Fibroblast of pulmonary artery (primary cell): ENCODE results near the gene ZBTB20.

ENCODE experiments used
- DNase-seq: peaks from one replicate; pipeline ENCODE4 v3.0.0-alpha.2; 2010; ENCODE audit warnings: low read depth
- H3K4me3 ChIP-seq: replicated peaks from 2 replicates; pipeline ENCODE4 v1.5.1; 2011; ENCODE audit warnings: low read depth, mild to moderate bottlenecking, control low read depth, low read length, moderate library complexity
- TF ChIP-seq, protein P1 (sequence below): IDR thresholded peaks from 2 replicates; pipeline ENCODE4 v1.5.1; 2011; ENCODE audit warnings: mild to moderate bottlenecking, control low read depth, low read length, inconsistent platforms; ENCODE audit errors: missing control alignments

ZBTB20 gene

DNA sequence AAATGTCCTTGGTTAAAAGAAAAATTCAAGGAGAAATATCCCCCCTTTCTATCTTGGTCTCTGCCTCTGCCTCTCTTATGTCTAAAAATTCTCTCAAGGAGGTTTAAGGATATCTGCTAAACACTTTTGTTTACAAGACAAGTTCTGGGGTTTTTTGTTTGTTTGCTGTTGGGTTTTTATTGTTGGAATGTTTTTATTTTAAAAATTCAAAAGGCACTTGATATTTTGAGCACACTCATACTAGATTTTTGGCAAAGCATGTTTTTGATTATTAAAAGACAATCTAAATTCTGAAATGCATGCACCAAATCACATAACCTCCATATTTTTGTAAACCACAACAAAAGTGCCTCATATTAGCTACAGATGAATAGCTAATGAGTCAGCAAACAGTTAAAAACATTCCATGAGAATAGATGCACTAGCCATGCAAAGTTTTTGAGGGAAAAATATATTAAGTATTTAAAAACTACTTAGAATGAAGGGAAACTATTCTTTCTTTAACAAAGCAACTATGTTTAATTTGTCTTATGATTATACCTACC lies 84.6 kb downstream of the ZBTB20 start:
- no peak overlapping the region for H3K4me3 ChIP-seq
- TF ChIP-seq, protein P1, sequence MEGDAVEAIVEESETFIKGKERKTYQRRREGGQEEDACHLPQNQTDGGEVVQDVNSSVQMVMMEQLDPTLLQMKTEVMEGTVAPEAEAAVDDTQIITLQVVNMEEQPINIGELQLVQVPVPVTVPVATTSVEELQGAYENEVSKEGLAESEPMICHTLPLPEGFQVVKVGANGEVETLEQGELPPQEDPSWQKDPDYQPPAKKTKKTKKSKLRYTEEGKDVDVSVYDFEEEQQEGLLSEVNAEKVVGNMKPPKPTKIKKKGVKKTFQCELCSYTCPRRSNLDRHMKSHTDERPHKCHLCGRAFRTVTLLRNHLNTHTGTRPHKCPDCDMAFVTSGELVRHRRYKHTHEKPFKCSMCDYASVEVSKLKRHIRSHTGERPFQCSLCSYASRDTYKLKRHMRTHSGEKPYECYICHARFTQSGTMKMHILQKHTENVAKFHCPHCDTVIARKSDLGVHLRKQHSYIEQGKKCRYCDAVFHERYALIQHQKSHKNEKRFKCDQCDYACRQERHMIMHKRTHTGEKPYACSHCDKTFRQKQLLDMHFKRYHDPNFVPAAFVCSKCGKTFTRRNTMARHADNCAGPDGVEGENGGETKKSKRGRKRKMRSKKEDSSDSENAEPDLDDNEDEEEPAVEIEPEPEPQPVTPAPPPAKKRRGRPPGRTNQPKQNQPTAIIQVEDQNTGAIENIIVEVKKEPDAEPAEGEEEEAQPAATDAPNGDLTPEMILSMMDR: no peak
- peak; percentile 40 for DNase-seq

GRCh38 chr3:115062009-115062408 lies 85.1 kb downstream of the ZBTB20 start:
- TF ChIP-seq, protein P1: no peak
- DNase-seq: no peak
- no peak overlapping the region for H3K4me3 ChIP-seq

DNA sequence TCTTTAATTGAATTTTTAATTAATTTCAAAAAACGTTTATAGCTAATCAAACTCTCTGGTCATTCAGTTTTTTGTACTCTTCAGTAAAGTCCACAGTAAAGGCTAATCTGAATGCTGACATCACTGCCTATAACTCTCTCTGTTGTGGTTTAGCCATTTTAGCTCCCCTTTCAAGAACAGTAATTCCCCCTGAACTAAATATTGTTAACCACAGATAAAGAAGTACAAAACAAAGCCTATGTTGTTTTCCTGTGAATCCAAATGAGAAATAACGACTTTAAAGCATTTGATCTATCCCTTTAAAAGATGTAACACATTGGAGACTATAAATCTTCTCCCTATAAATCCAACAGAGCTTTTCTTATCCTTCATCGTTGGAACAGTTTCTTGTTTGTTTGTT lies 94.2 kb downstream of the ZBTB20 start:
- no peak overlapping the region for H3K4me3 ChIP-seq
- DNase-seq: no peak
- TF ChIP-seq, protein P1: no peak

GRCh38 chr3:115042351-115042750 lies 104.7 kb downstream of the ZBTB20 start:
- TF ChIP-seq, protein P1: no peak
- no peak overlapping the region for H3K4me3 ChIP-seq
- no peak for DNase-seq

GRCh38 chr3:115040673-115041286 lies 106.3 kb downstream of the ZBTB20 start:
- H3K4me3 ChIP-seq: no peak overlapping the region
- TF ChIP-seq, protein P1: peak; percentile 78
- peak; percentile 71 for DNase-seq

GRCh38 chr3:115040246-115040645 lies 106.8 kb downstream of the ZBTB20 start:
- TF ChIP-seq, protein P1: no peak

DNA sequence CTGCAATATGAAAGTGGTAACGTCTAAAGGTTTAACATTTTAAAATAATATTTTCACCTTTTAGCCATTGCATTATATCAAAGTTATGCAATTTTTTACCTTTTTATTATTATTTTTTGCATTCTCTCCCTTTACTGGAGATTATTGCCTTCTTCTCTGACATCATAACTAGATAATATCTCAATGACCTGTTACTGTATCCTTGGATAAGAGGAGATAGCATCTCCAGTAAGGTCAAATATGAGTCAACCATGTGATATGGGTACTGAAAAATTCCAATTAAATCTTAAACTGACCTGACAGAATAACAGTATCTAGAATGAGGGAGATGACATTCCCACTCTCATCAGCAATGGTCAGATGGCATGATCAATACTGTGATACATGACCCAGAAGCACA lies 108.3 kb downstream of the ZBTB20 start:
- TF ChIP-seq, protein P1: no peak
- H3K4me3 ChIP-seq: no peak overlapping the region
- no peak for DNase-seq

More at GRCh38 chr3:115040246-115040645, 106.8 kb downstream of the ZBTB20 start:
- no peak overlapping the region for H3K4me3 ChIP-seq
- DNase-seq: no peak
